NOMO-1 treated with DMSO at 0.1 percent for 48 hours (cell line): ENCODE data around the gene BMP5.

ENCODE experiments used
- DNase-seq: peaks from one replicate; lab custom pipeline; 2025; ENCODE audit not compliant: unreplicated experiment; lab: John Stamatoyannopoulos, UW

Gene BMP5

DNA sequence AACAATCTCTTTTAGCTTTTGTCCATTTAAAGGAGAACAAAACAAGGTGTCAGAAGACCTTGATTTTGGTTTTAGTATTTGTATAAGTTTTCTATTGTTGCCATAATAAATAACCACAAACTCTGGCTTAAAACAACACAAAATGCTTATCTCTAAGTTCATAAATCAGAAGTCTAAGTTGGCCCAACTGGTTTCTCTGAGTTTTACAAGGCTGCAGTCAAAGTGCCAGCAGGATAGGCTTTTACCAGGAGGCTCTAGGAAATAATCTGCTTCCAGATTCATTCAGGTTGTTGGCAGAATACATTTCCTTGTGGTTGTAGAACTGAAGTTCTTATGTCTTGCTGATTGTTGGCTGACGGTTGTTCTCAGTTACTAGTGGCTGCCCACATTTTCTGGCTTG lies 149.2 kb downstream of the BMP5 start:
- no peak for DNase-seq

DNA sequence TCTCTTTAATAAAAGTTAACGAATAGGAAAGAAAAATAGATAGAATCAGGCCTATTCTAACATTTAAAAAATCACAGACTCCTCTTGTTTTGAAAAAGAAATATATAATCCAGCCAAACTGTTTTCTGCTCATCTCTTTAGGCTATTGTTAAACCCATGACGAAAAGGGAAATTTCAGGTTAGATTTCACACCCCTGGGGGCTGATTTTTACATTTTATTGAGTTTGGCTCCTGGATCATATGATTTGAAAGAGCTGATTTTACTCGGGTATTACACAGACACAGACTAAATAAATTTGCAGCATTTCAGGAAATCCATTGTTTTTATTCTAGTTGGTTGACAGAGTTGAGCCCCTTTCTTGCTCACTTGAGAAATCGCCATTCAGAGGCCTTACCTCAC lies 160.6 kb downstream of the BMP5 start:
- no peak for DNase-seq

DNA sequence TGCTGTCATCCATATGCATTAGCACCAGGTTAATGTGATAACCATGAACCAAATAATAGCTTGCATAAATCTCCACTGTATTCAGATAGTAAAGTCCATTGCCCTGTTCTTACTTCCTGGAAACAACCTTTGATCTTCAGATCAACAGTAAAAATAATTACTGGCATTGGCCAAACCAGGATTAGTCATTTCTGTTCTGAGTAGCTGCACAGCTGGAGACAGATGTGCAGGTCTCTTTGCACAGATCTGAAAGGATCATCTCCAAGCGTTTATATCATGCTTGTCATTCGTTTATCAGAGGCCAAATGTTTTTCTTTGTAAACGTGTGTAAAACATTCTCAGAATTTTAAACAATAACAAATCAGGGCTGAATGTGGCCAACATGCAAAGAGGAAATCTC lies 162.0 kb downstream of the BMP5 start:
- no peak for DNase-seq

DNA sequence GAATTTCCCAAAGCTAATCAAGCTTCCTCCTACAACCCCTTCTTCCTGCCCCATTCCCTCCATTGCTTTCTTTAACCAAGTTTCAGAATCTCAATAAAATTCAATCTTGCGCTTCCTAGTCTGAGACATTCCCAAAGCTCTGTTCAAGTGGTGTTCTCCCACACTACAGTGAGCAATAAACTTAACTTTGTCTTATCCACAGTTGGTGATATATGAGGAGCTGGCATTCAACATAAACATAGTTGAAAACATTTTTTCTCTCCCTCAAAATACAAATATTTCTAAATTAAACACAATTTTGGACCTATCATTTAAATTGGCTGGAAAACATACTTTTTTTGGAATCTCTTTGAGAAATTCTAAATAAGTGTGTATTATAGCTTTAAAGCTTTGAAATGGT lies 166.7 kb downstream of the BMP5 start:
- DNase-seq, result no peak

DNA sequence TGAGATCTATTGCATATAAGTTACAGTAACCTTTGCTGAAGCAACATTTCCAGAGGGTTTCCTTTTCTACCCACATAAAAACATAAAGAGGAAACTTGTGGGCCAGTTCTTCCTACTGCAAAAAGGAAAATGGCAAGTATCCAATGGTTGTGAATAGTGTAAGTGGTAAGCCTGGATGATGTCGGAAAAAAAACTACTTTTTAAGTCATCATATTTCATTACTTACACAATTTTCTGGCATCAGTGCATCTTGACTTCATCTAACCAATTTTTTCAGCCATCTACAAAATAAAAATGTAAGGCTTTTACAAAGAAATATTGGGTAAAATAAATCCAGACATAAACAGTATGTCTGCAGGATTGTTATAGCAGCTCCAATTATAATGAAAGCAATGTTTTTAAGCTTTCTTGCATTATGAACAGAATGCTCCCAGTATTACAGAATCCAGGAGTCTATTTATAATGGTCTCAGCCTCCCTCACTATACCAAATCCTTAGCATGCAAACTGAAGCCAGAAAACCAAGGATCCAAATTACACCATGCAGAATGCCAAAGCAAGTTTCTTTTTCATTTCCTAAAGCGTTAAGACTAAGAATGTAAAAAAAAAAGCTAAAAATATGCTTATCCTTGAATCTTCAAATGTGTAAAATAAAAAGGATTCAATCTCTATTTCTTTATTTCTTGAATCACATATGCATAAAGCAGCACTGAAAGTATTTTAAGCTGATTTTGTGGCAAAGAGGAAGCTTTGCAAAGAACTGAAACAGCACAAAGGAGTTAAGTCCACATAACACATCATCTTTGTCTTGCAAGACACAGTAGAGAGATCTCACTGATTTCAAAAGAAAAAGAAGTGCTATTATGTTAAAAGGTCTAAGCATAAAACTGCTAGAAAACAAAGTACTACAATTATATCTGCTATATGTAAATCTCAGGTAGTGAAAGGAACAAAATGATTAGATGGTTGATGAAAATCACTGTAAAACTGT lies 169.6 kb downstream of the BMP5 start:
- no peak for DNase-seq

DNA sequence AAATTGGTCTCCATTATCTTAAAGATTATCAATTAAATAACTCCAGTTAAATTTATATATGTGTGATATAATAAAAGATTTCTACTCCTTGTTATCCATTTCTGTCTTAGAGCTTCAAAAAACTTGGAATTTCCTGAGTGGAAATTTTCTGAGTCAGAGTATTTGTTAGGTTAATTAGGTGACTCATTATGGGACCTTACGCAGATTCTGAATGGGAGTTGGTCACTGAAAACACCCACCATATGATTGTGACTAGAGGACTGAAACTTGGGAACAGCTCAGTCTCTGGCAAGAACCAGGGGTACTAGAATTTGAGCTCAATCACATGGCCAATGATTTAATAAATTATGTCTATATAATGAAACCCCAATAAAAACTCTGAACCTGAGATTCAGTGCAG lies 171.0 kb downstream of the BMP5 start:
- DNase-seq, result no peak
